HG03045 (cell line): ENCODE data around the gene SLC25A33.
"Not testable (repeated sequence)": the region's sequence is repeated elsewhere in the genome, so short reads cannot be mapped to it uniquely, and the experiment has no call there.

Experiments used
- ATAC-seq: cut with Tn5 transposase; IDR thresholded peaks from one replicate; pipeline ENCODE4 v1.9.1; 2021; ENCODE audit warnings: mild to moderate bottlenecking, moderate library complexity; ENCODE audit not compliant: unreplicated experiment

The SLC25A33 gene

DNA sequence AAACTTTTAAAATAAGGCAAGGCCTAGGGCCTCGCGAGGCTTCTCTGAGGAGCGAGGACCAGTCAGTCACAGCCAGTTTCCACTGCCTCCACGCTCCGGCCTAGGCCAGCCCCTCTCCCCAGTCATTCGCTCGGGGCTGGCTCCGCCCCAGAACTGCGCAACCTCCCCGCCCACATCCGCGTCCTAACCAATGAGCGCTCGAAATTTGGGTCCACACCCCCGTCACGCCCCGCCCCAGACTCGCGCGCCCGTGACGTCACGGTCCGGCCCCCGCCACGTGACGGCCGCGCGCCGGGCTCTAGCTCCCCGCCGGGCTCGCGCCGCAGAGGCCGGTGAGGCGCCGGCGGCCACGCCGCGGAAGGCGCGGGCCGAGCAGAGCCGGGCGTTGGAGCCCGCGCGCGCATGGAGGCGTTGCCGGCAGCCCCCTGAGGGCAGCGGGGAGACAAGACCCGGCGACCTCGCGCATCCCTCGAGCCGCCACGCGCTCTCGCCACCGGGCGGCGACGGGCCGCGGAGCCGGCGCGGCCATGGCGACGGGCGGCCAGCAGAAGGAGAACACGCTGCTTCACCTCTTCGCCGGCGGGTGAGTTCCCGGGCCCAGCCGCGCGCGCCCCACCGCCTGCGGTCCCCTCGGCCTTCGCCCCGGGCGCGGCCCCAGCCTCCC, at the start of gene SLC25A33:
TSS of gene SLC25A33 (plus strand) at position 301 of the 664 bp plus-strand sequence. CDS start at position 528, 227 bp downstream.
- ATAC-seq = peak; percentile 92

DNA sequence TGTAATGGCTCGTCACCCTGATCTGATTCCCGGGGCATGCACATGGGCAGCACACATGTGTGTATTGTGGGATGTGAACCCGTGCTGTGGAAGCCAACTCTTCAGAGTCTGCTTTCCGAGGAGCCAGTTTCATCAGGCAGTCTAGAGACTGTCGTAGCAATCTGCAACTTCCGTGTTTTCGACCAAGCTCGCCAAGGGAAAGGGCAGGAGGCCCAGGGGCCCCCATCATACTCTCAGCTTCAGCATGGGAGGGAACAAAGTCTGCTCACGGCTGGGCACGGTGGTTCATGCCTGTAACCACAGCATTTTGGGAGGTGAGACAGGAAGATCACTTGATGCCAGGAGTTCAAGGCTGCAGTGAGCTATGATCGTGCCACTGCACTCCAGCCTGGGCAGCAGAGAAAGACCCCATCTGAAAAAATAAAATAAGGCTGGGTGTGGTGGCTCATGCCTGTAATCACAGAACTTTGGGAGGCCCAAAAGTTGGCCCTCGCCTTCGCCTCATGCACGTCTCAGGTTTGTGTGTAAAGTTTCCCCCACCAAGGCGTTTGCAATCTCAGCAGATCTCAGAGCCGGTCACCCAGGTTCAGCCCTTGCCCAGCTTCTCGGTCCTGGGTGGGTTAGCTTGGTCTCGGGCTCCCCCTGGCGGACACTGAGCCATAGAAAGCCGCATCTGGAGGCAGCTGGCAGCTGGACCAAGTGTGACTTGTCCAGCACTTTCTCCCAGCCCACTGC, 48.5 kb upstream of the SLC25A33 start:
- no peak for ATAC-seq

- no peak for ATAC-seq
These were observed 45.9 kb upstream of the SLC25A33 start for GRCh38 chr1:9493326-9493725.

DNA sequence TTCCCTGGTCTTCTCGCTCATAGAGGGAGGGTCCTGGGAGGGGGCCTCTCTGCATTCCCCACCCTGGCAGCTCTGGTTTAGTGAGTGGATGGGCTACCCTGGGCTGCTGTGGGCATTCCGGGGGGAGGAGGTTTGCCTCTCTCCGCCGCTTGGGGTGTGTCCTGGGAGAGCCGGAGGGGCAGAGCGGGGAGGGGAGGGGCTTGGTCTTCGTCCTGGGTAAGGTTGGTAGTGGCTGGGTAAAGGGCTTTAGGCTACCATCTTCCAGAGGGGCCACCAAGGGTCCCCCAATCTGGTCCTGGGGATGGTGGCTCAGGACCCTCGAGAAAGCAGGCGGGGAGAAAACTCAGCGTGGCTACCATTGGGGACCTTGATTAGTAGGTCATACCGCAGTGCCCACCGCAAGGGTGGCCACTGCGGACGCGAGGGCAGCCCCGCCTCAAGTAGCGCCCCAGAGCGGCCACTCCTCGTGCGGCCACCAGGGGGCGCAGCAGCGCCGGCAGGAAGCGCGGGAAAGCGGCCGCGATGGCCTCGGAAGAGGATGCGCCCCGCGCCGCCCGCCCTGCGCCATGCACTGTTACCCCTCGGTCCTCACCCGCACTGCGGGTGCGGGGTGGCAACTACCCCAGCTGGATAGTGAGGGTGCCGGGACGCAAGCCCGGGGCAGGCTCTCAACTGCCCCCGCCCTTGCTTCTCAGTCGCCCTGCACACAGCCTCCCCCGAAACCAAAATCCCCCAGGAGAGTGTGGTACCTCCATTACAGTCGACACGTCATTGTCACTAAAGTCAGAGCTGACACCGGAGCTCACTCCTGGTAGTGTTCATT, 44.1 kb upstream of the SLC25A33 start:
- no peak for ATAC-seq

DNA sequence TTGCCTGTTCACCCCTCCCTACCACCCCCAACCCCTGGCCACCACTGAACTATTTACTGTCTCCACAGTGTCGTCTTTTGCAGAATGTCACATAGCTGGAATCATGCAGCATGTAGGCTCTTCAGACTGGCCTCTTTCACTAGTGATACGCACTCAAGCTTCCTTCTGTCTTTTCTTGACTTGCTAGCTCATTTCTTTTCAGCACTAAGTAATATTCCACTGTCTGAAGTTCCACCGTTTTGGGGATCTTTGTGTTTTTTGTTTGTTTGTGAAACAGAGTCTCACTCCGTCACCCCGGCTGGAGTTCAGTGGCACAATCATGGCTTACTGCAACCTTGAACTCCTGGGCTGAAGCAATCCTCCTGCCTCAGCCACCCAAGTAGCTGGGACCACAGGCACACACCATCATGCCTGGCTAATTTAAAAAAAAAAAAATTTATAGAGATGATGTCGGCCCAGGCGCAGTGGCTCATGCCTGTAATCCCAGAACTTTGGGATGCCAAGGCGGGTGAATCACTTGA, 43.4 kb upstream of the SLC25A33 start:
- ATAC-seq = no peak

- ATAC-seq = no peak
These were observed 38.2 kb upstream of the SLC25A33 start for GRCh38 chr1:9500756-9501754.

DNA sequence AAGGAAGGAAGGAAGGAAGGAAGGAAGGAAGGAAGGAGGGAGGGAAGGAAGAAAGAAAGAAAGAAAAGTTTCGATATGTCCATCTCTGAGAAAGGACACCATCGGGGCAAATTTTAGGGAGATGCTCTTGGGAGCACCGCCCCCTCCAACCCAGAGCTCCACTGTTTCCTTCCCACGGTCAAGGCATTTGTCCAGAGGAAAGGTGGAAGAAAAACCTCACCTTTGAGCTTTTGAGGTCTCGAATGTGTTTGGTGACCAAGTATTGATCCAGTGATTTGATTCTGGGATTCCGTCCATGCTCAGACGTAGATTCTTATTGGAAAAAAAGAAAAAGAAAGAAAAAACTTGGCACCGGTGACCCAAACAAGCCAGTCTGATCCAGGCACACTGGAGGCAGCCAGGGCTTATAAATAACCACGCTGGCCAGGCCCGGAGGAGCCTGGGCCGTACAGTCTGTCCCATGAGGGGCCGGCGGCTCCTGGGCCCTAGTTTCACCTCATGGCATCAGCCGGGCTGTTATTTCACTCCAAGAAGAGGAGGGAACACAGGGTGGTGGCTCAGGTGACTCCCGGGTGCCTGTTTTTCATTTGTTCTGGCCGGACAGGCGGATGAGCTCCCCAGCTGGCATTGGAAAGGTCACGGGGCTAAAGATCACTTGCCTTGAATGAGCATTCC, 36.1 kb upstream of the SLC25A33 start:
- no peak for ATAC-seq

DNA sequence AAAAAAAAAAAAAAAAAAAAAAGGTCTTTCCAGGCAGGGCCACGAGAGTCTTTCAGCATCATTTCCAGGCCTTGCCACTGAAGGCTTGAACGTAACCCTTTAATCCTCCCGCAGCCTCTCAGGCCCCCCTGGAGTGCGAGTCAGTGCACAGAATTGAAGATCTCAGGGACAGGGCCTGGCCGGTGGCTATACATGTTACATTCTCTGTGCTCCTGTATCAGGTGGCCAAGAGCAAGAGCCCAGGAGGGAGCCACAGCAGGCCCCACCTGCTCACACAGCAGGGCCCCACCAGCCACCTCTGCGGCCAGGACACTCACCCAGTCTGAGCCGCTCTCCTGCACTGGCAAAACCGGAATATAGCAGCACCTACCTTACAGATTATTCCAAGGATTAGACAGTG, 34.1 kb upstream of the SLC25A33 start:
- no peak for ATAC-seq

- ATAC-seq = no peak
These were observed 32.4 kb upstream of the SLC25A33 start for GRCh38 chr1:9506901-9507300.

- no peak for ATAC-seq
These were observed 29.1 kb upstream of the SLC25A33 start for GRCh38 chr1:9510130-9510529.

GRCh38 chr1:9515550-9515949, 23.7 kb upstream of the SLC25A33 start:
- not testable (repeated sequence) for ATAC-seq

- no peak for ATAC-seq
These were observed 20.7 kb upstream of the SLC25A33 start for GRCh38 chr1:9518454-9518998.

GRCh38 chr1:9520411-9520810, 18.9 kb upstream of the SLC25A33 start:
- no peak for ATAC-seq

DNA sequence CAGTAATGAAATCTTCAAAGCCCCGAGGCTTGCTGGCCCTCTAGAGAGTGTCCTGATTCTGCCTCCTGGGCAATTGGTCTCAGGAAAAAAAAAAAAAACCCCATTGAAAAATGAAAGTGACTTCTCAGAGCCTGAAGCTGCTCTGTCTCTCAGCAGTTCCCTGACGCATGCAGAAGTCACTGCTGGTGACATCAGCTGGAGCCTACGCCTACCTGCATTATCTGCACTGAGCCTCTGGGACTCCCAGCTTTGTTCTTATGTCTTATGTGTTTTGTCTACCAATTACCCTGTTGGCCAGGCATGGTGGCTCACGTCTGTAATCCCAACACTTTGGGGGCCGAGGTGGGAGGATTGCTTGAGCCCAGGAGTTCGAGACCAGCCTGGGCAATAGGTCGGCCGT, 10.1 kb upstream of the SLC25A33 start:
- ATAC-seq = no peak

DNA sequence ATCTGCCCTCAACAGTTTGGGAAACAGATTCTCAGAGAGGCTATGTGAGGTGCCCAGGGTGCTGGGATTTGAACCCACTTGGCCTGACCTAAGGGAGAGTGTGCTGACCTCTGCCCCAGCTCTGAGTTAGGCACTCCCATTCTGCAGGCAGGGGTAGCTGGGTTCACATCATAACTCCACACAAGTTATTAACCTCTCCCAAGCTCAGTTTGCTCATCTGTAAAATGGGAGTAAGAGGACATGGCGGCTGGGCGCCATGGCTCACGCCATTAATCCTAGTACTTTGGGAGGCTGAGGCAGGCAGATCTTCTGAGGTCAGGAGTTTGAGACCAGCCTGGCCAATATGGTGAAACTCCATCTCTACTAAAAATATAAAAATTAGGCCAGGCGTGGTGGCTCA, 8.9 kb upstream of the SLC25A33 start:
- ATAC-seq = no peak

DNA sequence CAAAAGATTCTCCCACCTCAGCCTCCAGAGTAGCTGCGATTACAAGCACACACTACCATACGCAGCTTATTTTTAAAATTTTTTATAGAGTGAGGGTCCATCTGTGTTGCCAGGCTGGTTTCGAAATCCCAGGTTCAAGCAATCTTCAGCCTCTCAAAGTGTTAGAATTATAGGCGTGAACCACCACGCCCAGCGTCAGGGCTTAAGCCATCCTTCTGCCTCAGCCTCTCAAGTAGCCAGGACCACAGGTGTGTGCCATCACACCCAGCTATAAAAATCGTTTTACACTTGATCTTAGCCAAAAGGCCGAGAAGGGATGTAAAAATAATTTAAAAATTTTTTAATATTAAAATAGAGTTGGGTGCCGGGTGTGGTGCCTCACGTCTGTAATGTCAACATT, 4.3 kb upstream of the SLC25A33 start:
- ATAC-seq = no peak

GRCh38 chr1:9536301-9536700, 3.0 kb upstream of the SLC25A33 start:
- ATAC-seq = no peak

- ATAC-seq = no peak
These were observed 1.2 kb upstream of the SLC25A33 start for GRCh38 chr1:9537863-9538668.
